ENCODE data around the gene KLHL25.

KLHL25 gene

GRCh38 chr15:85752491-85752961 is 42.2 kb downstream of the KLHL25 start:
- Histone ChIP-seq H3K4me1 (ENCODE audit: control insufficient read depth, insufficient read depth, low read length) (peaks cover 14% of the 10 kb centered on the region), H3K27ac (ENCODE audit: low read length) (no peak overlapping the region), H3K27me3 (ENCODE audit: control insufficient read depth, insufficient read depth, low read length) (no peaks in the 10 kb centered on the region), H3K4me3 (ENCODE audit: low read length) (no peak overlapping the region), H3K36me3 (ENCODE audit: control insufficient read depth, insufficient read depth, low read length) (peaks cover 7% of the 10 kb centered on the region), H3K9me3 (ENCODE audit: control insufficient read depth, insufficient read depth, low read length) (no peaks in the 10 kb centered on the region)
- DNase-seq (ENCODE audit: low read depth, low spot score), result no peak
- no CpG with 5 or more reads among the region's 8 CpGs for WGBS (ENCODE audit: insufficient coverage, insufficient read length)

DNA sequence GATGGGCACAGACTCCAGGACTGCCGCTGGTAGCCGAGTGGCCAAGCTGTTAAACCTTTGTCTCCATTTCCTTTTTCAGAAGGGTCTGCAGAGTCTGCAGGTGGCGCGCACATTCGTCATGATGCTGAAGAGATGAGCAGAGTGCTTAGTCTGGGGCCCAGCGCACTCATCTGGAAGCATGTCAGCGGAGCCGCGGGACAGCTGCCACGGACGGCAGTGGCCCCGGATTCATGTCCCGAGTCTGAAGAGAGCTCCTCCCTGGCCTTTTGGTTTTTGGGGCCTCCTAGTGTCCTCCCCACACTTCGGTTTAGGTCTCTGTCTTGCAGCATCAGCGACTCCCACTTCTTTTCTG is 42.6 kb downstream of the KLHL25 start:
- Histone ChIP-seq H3K4me1 (ENCODE audit: control insufficient read depth, insufficient read depth, low read length) (peaks cover 14% of the 10 kb centered on the region), H3K4me3 (ENCODE audit: low read length) (no peak overlapping the region)

DNA sequence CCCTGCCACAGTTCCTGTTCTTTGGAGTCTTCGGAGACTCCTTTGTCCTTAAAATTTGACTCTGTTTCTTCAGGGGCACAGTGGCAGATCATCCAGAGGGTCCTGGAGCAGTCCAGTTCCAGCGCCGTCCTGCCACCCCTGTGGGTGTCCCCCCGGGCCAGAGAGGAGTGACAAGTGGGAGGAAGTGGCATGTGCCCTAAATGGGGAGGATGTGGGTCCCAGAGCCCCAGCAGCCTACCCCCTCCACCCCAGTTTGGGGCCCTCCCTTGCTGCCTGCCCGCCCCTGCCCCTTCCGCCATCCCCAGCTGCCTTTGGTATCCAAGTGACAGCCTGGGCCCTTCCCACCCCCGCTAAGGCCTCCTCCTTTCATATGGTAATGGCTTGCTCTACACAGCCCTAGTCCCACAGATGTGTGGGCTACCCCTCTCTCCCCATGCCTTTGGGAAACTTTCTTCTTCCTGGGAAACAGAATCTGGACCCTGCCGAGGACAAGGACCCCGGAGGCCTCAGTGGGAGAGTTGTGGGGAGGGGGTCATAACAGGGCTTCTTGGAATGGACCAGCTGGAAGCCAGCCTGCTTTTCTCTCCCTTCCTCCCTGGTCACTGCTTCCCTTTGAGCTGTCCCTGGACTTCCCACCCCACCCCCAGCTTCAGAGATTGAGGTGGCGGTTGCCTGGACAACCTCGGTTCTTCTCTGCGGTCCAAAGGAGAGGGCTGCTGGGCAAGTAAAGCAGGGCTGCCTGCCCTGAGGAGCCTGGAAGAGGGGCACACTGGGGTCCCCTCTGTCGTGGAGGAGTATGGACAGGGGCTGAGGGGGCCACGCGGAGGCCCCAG is 43.2 kb downstream of the KLHL25 start:
- no peak overlapping the region for H3K27ac ChIP-seq (ENCODE audit: low read length)
- H3K4me3 ChIP-seq (ENCODE audit: low read length), result no peak overlapping the region
- peak; percentile 47 for DNase-seq (ENCODE audit: low read depth, low spot score)

More for the DNA sequence above, 42.6 kb downstream of the KLHL25 start:
- no CpG with 5 or more reads among the region's 15 CpGs for WGBS (ENCODE audit: insufficient coverage, insufficient read length)
- Histone ChIP-seq H3K36me3 (ENCODE audit: control insufficient read depth, insufficient read depth, low read length) (peaks cover 7% of the 10 kb centered on the region), H3K27me3 (ENCODE audit: control insufficient read depth, insufficient read depth, low read length) (no peaks in the 10 kb centered on the region), H3K9me3 (ENCODE audit: control insufficient read depth, insufficient read depth, low read length) (no peaks in the 10 kb centered on the region), H3K27ac (ENCODE audit: low read length) (no peak overlapping the region)
- DNase-seq (ENCODE audit: low read depth, low spot score), result no peak

GRCh38 chr15:85750319-85751290 is 44.1 kb downstream of the KLHL25 start:
- peaks cover 14% of the 10 kb centered on the region for H3K4me1 ChIP-seq (ENCODE audit: control insufficient read depth, insufficient read depth, low read length)
- no peaks in the 10 kb centered on the region for H3K27me3 ChIP-seq (ENCODE audit: control insufficient read depth, insufficient read depth, low read length)
- no peak overlapping the region for H3K27ac ChIP-seq (ENCODE audit: low read length)
- no CpG with 5 or more reads among the region's 27 CpGs for WGBS (ENCODE audit: insufficient coverage, insufficient read length)
- peaks cover 7% of the 10 kb centered on the region for H3K36me3 ChIP-seq (ENCODE audit: control insufficient read depth, insufficient read depth, low read length)
- DNase-seq (ENCODE audit: low read depth, low spot score), result no peak
- no peak overlapping the region for H3K4me3 ChIP-seq (ENCODE audit: low read length)
- no peaks in the 10 kb centered on the region for H3K9me3 ChIP-seq (ENCODE audit: control insufficient read depth, insufficient read depth, low read length)

More for the DNA sequence above, 43.2 kb downstream of the KLHL25 start:
- WGBS (ENCODE audit: insufficient coverage, insufficient read length), result no CpG with 5 or more reads among the region's 15 CpGs
- H3K9me3 ChIP-seq (ENCODE audit: control insufficient read depth, insufficient read depth, low read length), result no peaks in the 10 kb centered on the region
- H3K4me1 ChIP-seq (ENCODE audit: control insufficient read depth, insufficient read depth, low read length), result peaks cover 14% of the 10 kb centered on the region
- no peaks in the 10 kb centered on the region for H3K27me3 ChIP-seq (ENCODE audit: control insufficient read depth, insufficient read depth, low read length)
- H3K36me3 ChIP-seq (ENCODE audit: control insufficient read depth, insufficient read depth, low read length), result peaks cover 7% of the 10 kb centered on the region

DNA sequence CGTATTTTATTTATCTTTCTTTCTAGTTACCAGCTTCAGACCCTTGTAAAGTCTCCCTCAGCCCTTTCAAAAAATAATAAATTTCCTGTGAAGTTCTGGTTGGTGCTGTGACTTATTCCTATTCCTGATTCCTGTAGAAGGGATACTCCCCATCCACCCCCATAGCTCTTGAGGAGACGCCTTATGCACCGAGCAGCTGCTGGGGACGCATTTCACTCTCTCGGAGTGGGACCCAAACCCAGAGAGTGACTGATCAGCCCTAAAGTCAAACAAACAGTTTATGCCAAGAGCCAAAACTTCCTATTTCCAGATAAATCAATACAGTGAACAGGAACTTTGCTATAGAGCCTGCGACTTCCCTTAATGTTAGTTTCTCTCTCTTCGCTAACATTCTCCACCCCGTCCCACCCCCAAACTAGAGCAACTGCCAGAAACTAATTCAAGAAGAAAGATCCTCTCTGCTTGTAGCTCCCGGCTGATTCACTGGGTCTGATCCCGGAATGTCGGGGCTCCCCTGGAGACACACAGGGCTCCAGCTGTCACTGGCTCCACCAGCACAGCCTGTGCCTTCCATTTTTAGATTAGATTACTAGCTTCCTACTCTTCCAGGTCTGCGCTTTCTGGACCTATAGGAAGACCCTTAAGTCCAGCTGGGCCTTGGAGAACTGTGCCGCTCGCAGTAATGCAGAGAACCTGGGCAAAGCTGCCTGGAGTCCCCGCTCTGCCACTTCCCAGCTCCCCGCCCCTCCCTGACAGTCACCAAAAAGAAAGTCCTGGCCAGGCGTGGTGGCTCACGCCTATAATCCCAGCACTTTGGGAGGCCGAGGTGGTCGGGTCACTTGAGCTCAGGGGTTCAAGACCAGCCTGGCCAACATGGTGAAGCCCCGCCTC is 45.2 kb downstream of the KLHL25 start:
- Histone ChIP-seq H3K4me3 (ENCODE audit: low read length) (no peak overlapping the region), H3K36me3 (ENCODE audit: control insufficient read depth, insufficient read depth, low read length) (peaks cover 13% of the 10 kb centered on the region), H3K9me3 (ENCODE audit: control insufficient read depth, insufficient read depth, low read length) (no peaks in the 10 kb centered on the region), H3K27ac (ENCODE audit: low read length) (no peak overlapping the region), H3K27me3 (ENCODE audit: control insufficient read depth, insufficient read depth, low read length) (no peaks in the 10 kb centered on the region), H3K4me1 (ENCODE audit: control insufficient read depth, insufficient read depth, low read length) (peaks cover 14% of the 10 kb centered on the region)
- DNase-seq (ENCODE audit: low read depth, low spot score), result no peak
- WGBS (ENCODE audit: insufficient coverage, insufficient read length), result no CpG with 5 or more reads among the region's 21 CpGs

DNA sequence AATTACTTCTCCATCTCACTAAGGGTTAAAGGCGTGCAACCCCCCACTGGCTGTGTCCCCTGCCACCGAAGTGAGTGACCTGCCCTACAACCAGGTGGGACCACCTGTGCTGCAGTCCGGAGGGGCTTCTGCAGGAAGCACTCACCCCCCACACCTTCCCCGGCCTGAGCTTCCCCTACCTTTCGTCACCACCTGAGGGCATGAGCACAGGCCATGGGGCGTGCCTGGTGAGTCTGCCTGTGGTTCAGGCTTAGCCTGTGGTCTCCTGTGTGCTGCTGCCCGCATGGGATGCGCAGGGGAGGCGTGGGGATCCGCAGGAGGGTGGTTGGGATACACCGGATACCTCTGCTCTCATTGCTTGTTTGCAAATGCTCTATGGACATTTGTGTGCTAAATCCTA is 46.0 kb downstream of the KLHL25 start:
- Histone ChIP-seq H3K4me3 (ENCODE audit: low read length) (no peak overlapping the region), H3K9me3 (ENCODE audit: control insufficient read depth, insufficient read depth, low read length) (no peaks in the 10 kb centered on the region), H3K36me3 (ENCODE audit: control insufficient read depth, insufficient read depth, low read length) (peaks cover 13% of the 10 kb centered on the region), H3K27me3 (ENCODE audit: control insufficient read depth, insufficient read depth, low read length) (no peaks in the 10 kb centered on the region), H3K4me1 (ENCODE audit: control insufficient read depth, insufficient read depth, low read length) (peaks cover 14% of the 10 kb centered on the region), H3K27ac (ENCODE audit: low read length) (no peak overlapping the region)
- WGBS (ENCODE audit: insufficient coverage, insufficient read length), result no CpG with 5 or more reads among the region's 11 CpGs
- DNase-seq (ENCODE audit: low read depth, low spot score), result peak; percentile 35

GRCh38 chr15:85748176-85748575 is 46.5 kb downstream of the KLHL25 start:
- peaks cover 14% of the 10 kb centered on the region for H3K4me1 ChIP-seq (ENCODE audit: control insufficient read depth, insufficient read depth, low read length)
- no CpG with 5 or more reads among the region's 9 CpGs for WGBS (ENCODE audit: insufficient coverage, insufficient read length)
- DNase-seq (ENCODE audit: low read depth, low spot score), result no peak
- no peak overlapping the region for H3K4me3 ChIP-seq (ENCODE audit: low read length)
- no peaks in the 10 kb centered on the region for H3K9me3 ChIP-seq (ENCODE audit: control insufficient read depth, insufficient read depth, low read length)
- H3K27me3 ChIP-seq (ENCODE audit: control insufficient read depth, insufficient read depth, low read length), result no peaks in the 10 kb centered on the region
- H3K27ac ChIP-seq (ENCODE audit: low read length), result no peak overlapping the region
- peaks cover 13% of the 10 kb centered on the region for H3K36me3 ChIP-seq (ENCODE audit: control insufficient read depth, insufficient read depth, low read length)

DNA sequence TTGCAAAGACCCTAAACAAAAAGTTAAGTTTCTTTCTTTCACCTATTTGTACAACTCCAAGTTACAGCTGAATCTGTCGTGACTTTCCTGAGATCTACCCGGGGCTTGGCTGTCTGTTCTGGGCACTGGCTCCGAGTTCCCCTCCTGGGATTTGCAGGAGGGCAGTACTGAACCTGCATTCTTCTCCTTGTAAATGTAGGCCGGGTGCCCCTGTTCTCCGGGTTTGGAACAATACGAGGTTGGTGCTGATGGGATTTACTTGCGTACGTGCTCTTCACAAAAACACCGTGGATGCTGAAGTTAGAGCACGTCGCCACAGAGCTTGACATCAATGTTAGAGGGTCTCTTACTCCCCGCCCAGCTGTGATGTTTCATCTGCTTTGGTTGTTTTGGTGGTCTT is 48.1 kb downstream of the KLHL25 start:
- Histone ChIP-seq H3K9me3 (ENCODE audit: control insufficient read depth, insufficient read depth, low read length) (no peaks in the 10 kb centered on the region), H3K27me3 (ENCODE audit: control insufficient read depth, insufficient read depth, low read length) (no peaks in the 10 kb centered on the region), H3K36me3 (ENCODE audit: control insufficient read depth, insufficient read depth, low read length) (peaks cover 13% of the 10 kb centered on the region), H3K4me1 (ENCODE audit: control insufficient read depth, insufficient read depth, low read length) (peaks cover 11% of the 10 kb centered on the region), H3K4me3 (ENCODE audit: low read length) (no peak overlapping the region), H3K27ac (ENCODE audit: low read length) (no peak overlapping the region)
- no peak for DNase-seq (ENCODE audit: low read depth, low spot score)
- whole genome bisulfite sequencing (ENCODE audit: insufficient coverage, insufficient read length), result no CpG with 5 or more reads among the region's 12 CpGs

- peaks cover 13% of the 10 kb centered on the region for H3K36me3 ChIP-seq (ENCODE audit: control insufficient read depth, insufficient read depth, low read length)
- no peak overlapping the region for H3K27ac ChIP-seq (ENCODE audit: low read length)
- peaks cover 10% of the 10 kb centered on the region for H3K4me1 ChIP-seq (ENCODE audit: control insufficient read depth, insufficient read depth, low read length)
- H3K9me3 ChIP-seq (ENCODE audit: control insufficient read depth, insufficient read depth, low read length), result no peaks in the 10 kb centered on the region
- WGBS (ENCODE audit: insufficient coverage, insufficient read length), result no CpG with 5 or more reads among the region's 14 CpGs
- DNase-seq (ENCODE audit: low read depth, low spot score), result no peak
- no peak overlapping the region for H3K4me3 ChIP-seq (ENCODE audit: low read length)
- H3K27me3 ChIP-seq (ENCODE audit: control insufficient read depth, insufficient read depth, low read length), result no peaks in the 10 kb centered on the region
Observed at GRCh38 chr15:85745525-85746150, 49.1 kb downstream of the KLHL25 start.

Measured in iPS DF 6.9 (cell line).